HG03025 (cell line): Measurements from ENCODE around the gene FAM229A.
"Not testable (repeated sequence)": the region's sequence is repeated elsewhere in the genome, so short reads cannot be mapped to it uniquely, and the experiment has no call there.

ENCODE experiments used
- ATAC-seq: cut with Tn5 transposase; IDR thresholded peaks from one replicate; pipeline ENCODE4 v1.9.1; 2021; ENCODE audit warnings: mild to moderate bottlenecking, moderate library complexity; ENCODE audit not compliant: unreplicated experiment, low FRiP score

The FAM229A gene

GRCh38 chr1:32362474-32363313, at the start of gene FAM229A, which contains the start of gene TSSK3:
Gene FAM229A, minus strand, starts transcription at chr1:32362485. Its CDS starts 394 bp downstream, at chr1:32362091.
Gene TSSK3, plus strand, starts transcription at chr1:32362539. Its CDS starts 163 bp downstream, at chr1:32362702.
- ATAC-seq, result no peak

- ATAC-seq, result no peak
Observed at GRCh38 chr1:32411261-32411660, 49.0 kb upstream of the FAM229A start.

DNA sequence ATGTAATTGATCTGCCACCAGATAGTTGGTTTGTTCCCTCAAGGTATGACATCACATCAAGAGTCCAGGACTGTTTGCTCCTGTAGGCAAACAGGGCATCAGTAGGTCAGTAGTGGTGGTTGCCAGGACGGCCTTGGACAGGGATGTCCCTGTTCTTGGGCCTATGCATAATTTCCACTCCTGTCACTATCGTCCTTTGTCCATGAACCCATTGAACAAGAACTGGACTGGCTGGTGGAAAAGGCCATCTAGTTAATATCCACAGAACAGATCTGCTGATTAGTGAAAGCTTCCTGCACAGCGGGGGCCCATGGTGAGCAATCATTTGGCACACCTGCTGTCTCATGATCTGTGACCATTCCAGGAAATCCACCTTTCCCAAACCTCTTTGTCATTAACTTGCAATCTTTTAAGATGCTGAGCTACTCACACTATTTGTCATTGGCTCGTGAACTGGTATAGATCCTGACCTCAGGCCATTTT, 44.4 kb upstream of the FAM229A start:
- no peak for ATAC-seq

- ATAC-seq, result no peak
Observed at GRCh38 chr1:32405672-32406467, 43.6 kb upstream of the FAM229A start.

GRCh38 chr1:32404946-32405345, 42.7 kb upstream of the FAM229A start:
- no peak for ATAC-seq

GRCh38 chr1:32400876-32401631, 38.8 kb upstream of the FAM229A start:
- ATAC-seq, result no peak

GRCh38 chr1:32399843-32400242, 37.6 kb upstream of the FAM229A start:
- ATAC-seq, result no peak

- no peak for ATAC-seq
Observed at GRCh38 chr1:32398401-32398800, 36.1 kb upstream of the FAM229A start.

GRCh38 chr1:32396524-32396923, 34.2 kb upstream of the FAM229A start:
- ATAC-seq, result not testable (repeated sequence)

- ATAC-seq, result no peak
Observed at GRCh38 chr1:32394890-32395432, 32.7 kb upstream of the FAM229A start.

- peak; percentile 90 for ATAC-seq
Observed at GRCh38 chr1:32394141-32394889, 32.0 kb upstream of the FAM229A start, which contains the start of gene BSDC1. Gene BSDC1, minus strand, starts transcription at chr1:32394441. Its CDS starts 27 bp downstream, at chr1:32394414.

DNA sequence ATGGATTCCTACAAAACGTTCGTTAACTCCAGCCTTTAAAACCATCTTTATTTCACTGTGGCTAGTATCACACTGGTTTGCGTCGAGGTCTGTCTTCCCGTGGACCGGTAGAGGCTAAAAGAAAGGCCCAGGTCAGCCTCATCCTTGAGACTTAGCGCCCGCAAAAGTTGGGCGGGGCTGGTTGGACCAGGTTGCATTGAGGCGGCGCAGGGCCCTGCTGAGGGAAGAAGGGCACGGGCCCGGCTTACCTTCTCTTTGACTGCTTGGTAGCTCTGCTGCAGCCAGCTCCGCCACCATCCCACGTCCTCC, 31.5 kb upstream of the FAM229A start:
- peak; percentile 15 for ATAC-seq

GRCh38 chr1:32393136-32393535, 30.9 kb upstream of the FAM229A start:
- ATAC-seq, result no peak

DNA sequence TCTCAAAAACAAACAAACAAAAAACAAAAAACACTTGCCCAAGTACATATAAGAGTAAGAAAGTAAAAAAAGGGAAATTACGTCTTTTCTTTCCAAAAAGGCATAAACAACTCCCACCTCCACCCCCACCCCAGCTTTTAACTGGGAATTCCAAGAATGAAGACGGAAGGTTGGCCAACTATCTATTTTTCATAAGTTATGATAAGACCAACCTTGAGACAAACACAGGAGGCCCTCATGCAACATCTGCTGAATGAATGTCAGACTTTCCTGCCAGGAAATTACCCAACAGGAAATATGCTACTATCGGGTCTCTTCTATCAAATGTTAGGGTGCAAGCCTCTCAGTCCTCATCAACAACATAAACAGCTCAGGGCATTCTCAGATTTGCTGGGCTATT, 30.0 kb upstream of the FAM229A start:
- no peak for ATAC-seq

GRCh38 chr1:32390904-32391870, 28.9 kb upstream of the FAM229A start:
- no peak for ATAC-seq

GRCh38 chr1:32388641-32389040, 26.4 kb upstream of the FAM229A start:
- ATAC-seq, result no peak

DNA sequence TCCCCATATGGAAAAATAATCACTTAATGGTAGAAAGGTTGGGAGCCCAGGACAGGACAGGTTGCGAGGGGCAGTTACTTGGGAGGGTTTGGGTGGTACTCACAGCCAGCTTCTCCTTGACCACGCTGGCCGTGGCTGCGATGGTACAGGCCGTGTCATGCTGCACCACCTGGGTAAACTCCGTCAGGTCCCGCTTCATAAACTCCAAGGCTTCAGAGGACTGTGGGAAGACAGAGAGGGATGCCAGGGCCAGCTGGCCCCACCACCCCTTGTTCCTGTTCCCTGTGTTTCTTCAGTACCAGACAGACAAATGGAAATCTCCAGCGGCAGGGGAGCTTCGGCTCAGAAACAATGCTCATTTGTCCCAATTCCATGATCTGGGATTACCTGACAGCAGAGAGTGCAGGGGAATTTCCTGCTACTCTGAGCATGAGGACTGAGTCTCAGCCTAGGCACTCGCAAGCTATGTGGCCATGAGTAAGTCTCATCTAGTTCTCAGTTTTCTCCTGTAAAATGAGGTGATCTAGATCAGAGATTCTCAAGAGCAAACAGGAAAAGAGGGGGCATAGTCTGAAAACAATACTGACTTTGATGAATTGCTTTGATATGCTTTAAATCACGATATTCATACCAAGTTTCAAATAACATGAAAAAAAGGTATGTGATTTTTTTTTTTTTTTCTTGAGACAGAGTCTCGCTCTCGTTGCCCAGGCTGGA, 24.5 kb upstream of the FAM229A start:
- no peak for ATAC-seq

DNA sequence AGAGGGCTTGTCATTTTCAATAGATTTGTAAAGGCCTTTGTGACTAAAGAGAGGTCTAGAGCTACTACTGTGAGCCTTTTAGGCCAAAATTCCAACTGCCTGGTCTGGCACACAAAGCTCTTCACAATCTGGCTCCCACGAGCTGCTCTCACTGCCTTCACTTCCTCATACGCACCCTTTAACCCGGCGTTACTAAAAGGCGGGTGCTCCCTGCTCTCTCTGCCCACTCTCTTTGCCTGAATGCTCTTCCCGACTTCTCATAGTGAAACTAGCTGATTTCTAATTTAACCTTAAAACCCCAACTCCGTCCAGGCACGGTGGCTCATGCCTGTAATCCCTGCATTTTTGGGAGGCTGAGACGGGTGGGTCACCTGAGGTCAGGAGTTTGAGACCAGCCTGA, 17.8 kb upstream of the FAM229A start:
- ATAC-seq, result no peak
